Muscle layer of colon (tissue), 2 donors: ENCODE measurements around the gene BRME1.
A peak's percentile ranks its signal among the peaks of the same experiment; 100 is the strongest.

ENCODE experiments used
- H3K27ac ChIP-seq: one replicate; pipeline ENCODE4 v1.7.0; 2013; ENCODE audit warnings: low read depth, mild to moderate bottlenecking, low read length, moderate library complexity
- H3K27me3 ChIP-seq, 2 donors: one replicate each; pipeline ENCODE4 v1.7.0; 2013; ENCODE audit warnings: low read length in 2 of 2, mild to moderate bottlenecking in 2 of 2; ENCODE audit not compliant: insufficient read depth in 2 of 2, control insufficient read depth in 1 of 2
- H3K36me3 ChIP-seq: one replicate; pipeline ENCODE4 v1.7.0; 2013; ENCODE audit warnings: mild to moderate bottlenecking, low read length; ENCODE audit not compliant: insufficient read depth
- H3K4me1 ChIP-seq: one replicate; pipeline ENCODE4 v1.7.0; 2013; ENCODE audit warnings: mild to moderate bottlenecking, low read length; ENCODE audit not compliant: insufficient read depth
- H3K4me3 ChIP-seq, 2 donors: one replicate each; pipeline ENCODE4 v1.7.0; 2013; ENCODE audit warnings: low read length in 2 of 2, low read depth in 1 of 2, mild to moderate bottlenecking in 1 of 2, moderate library complexity in 1 of 2
- H3K9ac ChIP-seq: one replicate; pipeline ENCODE4 v1.7.0; 2013; ENCODE audit warnings: low read length
- H3K9me3 ChIP-seq: one replicate; pipeline ENCODE4 v1.7.0; 2013; ENCODE audit warnings: mild to moderate bottlenecking, low read length
- donor health status: abdominal sarcoma.
- donor health status: Adenocarcinoma of cecum.

BRME1 gene

GRCh38 chr19:13873834-13874515 lies 31.9 kb downstream of the BRME1 start:
- peaks cover 0 to 6% of the 10 kb centered on the region in 2 donors for H3K27me3 ChIP-seq
- H3K9me3 ChIP-seq = no peaks in the 10 kb centered on the region
- H3K9ac ChIP-seq = no peak overlapping the region
- no peak overlapping the region for H3K4me3 ChIP-seq
- no peaks in the 10 kb centered on the region for H3K4me1 ChIP-seq
- no peak overlapping the region for H3K27ac ChIP-seq
- no peaks in the 10 kb centered on the region for H3K36me3 ChIP-seq

GRCh38 chr19:13872695-13873389 lies 33.1 kb downstream of the BRME1 start:
- no peak overlapping the region for H3K9ac ChIP-seq
- H3K27me3 ChIP-seq = peaks cover 0 to 6% of the 10 kb centered on the region in 2 donors
- no peaks in the 10 kb centered on the region for H3K9me3 ChIP-seq
- no peaks in the 10 kb centered on the region for H3K4me1 ChIP-seq
- no peak overlapping the region for H3K27ac ChIP-seq
- no peaks in the 10 kb centered on the region for H3K36me3 ChIP-seq
- peak overlapping the region; percentile 14 to 20 for H3K4me3 ChIP-seq

GRCh38 chr19:13872339-13872694 lies 33.6 kb downstream of the BRME1 start:
- Histone ChIP-seq H3K27me3 (peaks cover 0 to 6% of the 10 kb centered on the region in 2 donors), H3K27ac (no peak overlapping the region), H3K36me3 (no peaks in the 10 kb centered on the region), H3K4me3 (peak overlapping the region; percentile 14 to 20), H3K4me1 (no peaks in the 10 kb centered on the region), H3K9ac (no peak overlapping the region), H3K9me3 (no peaks in the 10 kb centered on the region)

- Histone ChIP-seq H3K36me3 (no peaks in the 10 kb centered on the region), H3K27me3 (peaks cover 0 to 6% of the 10 kb centered on the region in 2 donors), H3K9ac (no peak overlapping the region), H3K4me1 (peaks cover 5% of the 10 kb centered on the region), H3K9me3 (no peaks in the 10 kb centered on the region), H3K27ac (no peak overlapping the region), H3K4me3 (no peak overlapping the region)
Observed at GRCh38 chr19:13870873-13871272, 35.0 kb downstream of the BRME1 start.

- peaks cover 0 to 6% of the 10 kb centered on the region in 2 donors for H3K27me3 ChIP-seq
- peaks cover 5% of the 10 kb centered on the region for H3K4me1 ChIP-seq
- no peaks in the 10 kb centered on the region for H3K9me3 ChIP-seq
- H3K36me3 ChIP-seq = no peaks in the 10 kb centered on the region
- no peak overlapping the region for H3K27ac ChIP-seq
- no peak overlapping the region for H3K9ac ChIP-seq
- no peak overlapping the region for H3K4me3 ChIP-seq
Observed at GRCh38 chr19:13869281-13869680, 36.6 kb downstream of the BRME1 start.

GRCh38 chr19:13868663-13869062 lies 37.3 kb downstream of the BRME1 start:
- H3K9me3 ChIP-seq = no peaks in the 10 kb centered on the region
- H3K27ac ChIP-seq = no peak overlapping the region
- H3K36me3 ChIP-seq = no peaks in the 10 kb centered on the region
- peaks cover 5% of the 10 kb centered on the region for H3K4me1 ChIP-seq
- H3K9ac ChIP-seq = no peak overlapping the region
- no peak overlapping the region for H3K4me3 ChIP-seq
- H3K27me3 ChIP-seq = peaks cover 0 to 6% of the 10 kb centered on the region in 2 donors

- Histone ChIP-seq H3K4me1 (peaks cover 10% of the 10 kb centered on the region), H3K27me3 (no peaks in the 10 kb centered on the region), H3K4me3 (peak overlapping the region; percentile 50 to 54), H3K9ac (peak overlapping the region; percentile 45), H3K36me3 (no peaks in the 10 kb centered on the region), H3K9me3 (no peaks in the 10 kb centered on the region), H3K27ac (no peak overlapping the region)
Observed at GRCh38 chr19:13866463-13867046, 39.4 kb downstream of the BRME1 start.

GRCh38 chr19:13865571-13866462 lies 40.1 kb downstream of the BRME1 start:
- H3K9me3 ChIP-seq = no peaks in the 10 kb centered on the region
- H3K9ac ChIP-seq = peak overlapping the region; percentile 45
- no peaks in the 10 kb centered on the region for H3K27me3 ChIP-seq
- H3K4me3 ChIP-seq = peak overlapping the region; percentile 50 to 54
- H3K27ac ChIP-seq = peak overlapping the region; percentile 78
- H3K4me1 ChIP-seq = peaks cover 17% of the 10 kb centered on the region
- no peaks in the 10 kb centered on the region for H3K36me3 ChIP-seq

GRCh38 chr19:13864667-13865570 lies 41.0 kb downstream of the BRME1 start:
- Histone ChIP-seq H3K36me3 (no peaks in the 10 kb centered on the region), H3K9me3 (no peaks in the 10 kb centered on the region), H3K4me3 (no peak overlapping the region), H3K27me3 (no peaks in the 10 kb centered on the region), H3K4me1 (peaks cover 17% of the 10 kb centered on the region), H3K9ac (no peak overlapping the region), H3K27ac (no peak overlapping the region)

GRCh38 chr19:13864046-13864666 lies 41.8 kb downstream of the BRME1 start:
- no peaks in the 10 kb centered on the region for H3K36me3 ChIP-seq
- no peak overlapping the region for H3K9ac ChIP-seq
- H3K9me3 ChIP-seq = no peaks in the 10 kb centered on the region
- no peaks in the 10 kb centered on the region for H3K27me3 ChIP-seq
- H3K4me3 ChIP-seq = no peak overlapping the region
- peaks cover 17% of the 10 kb centered on the region for H3K4me1 ChIP-seq
- H3K27ac ChIP-seq = no peak overlapping the region
